ENCODE results near the gene ADRA2A. TPM values are rescaled to one million over a fixed set of nuclear protein-coding genes. Genes with fewer than 3 reads are reported as not detected.

Gene ADRA2A
- total RNA-seq, 1 experiment from 2014 or later = not detected

GRCh38 chr10:111079781-111080180 lies 3.0 kb downstream of the ADRA2A start:
- Histone ChIP-seq H2AFZ (no peak overlapping the region), H3K9me3 (ENCODE audit: insufficient read depth, low read depth) (no peaks in the 10 kb centered on the region), H3K4me2 (no peak overlapping the region), H3K79me2 (ENCODE audit: low read depth) (no peaks in the 10 kb centered on the region), H3K9me2 (ENCODE audit: insufficient read depth) (no peaks in the 10 kb centered on the region), H3K27me3 (ENCODE audit: insufficient read depth, low read depth) (0 out of 2 replicates have a peak, but pooled peaks cover 3% of the 10 kb centered on the region), H4K20me1 (ENCODE audit: insufficient read depth) (no peaks in the 10 kb centered on the region), H3K4me3 (no peak overlapping the region), H3K4me1 (replicated peaks; ENCODE audit: insufficient read depth) (no peaks in the 10 kb centered on the region), H3K27ac (no peak overlapping the region), H3F3A (ENCODE audit: insufficient read depth, low read depth) (no peaks in the 10 kb centered on the region), H3K36me3 (ENCODE audit: low read depth) (no peaks in the 10 kb centered on the region)
- intact Hi-C loops (cut with micrococcal nuclease; ENCODE audit: unreplicated experiment) = no loop called here
- POLR2A ChIA-PET (ENCODE audit: unreplicated experiment) = no interaction called here
- no peak for TF ChIP-seq CTCF (conservative IDR thresholded peaks at IDR 0.05)
- no peak for TF ChIP-seq EZH2 (IDR thresholded peaks at IDR 0.05; ENCODE audit: low read depth)
- CTCF ChIA-PET = no interaction called here
- BruUV-seq (replicated peaks) = no TSS peak
- DNase-seq = no peak

DNA sequence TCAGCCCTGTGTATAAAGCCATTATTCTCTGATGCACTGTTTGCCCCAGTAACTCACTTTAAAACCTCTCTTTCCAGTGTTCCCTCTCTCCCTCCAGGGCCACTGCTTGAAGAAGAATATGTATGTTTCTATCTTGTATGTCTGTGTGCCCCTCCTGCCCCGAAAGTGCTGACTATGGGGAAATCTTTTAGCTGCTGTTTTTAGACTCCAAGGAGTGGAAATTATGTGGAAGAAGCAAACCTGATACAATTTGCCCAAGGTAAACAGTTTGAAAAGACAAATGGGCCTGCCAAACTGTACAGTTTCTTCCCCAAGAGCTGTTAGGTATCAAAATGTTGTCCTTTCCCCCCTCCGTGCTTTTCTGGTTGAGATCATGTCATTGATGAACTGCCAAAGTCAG lies 3.4 kb downstream of the ADRA2A start:
- Histone ChIP-seq H3K9me2 (ENCODE audit: insufficient read depth) (no peaks in the 10 kb centered on the region), H3K4me2 (no peak overlapping the region), H4K20me1 (ENCODE audit: insufficient read depth) (no peaks in the 10 kb centered on the region), H3K4me1 (replicated peaks; ENCODE audit: insufficient read depth) (no peaks in the 10 kb centered on the region), H3K27ac (no peak overlapping the region), H3K79me2 (ENCODE audit: low read depth) (no peaks in the 10 kb centered on the region), H3F3A (ENCODE audit: insufficient read depth, low read depth) (no peaks in the 10 kb centered on the region), H3K4me3 (no peak overlapping the region), H3K36me3 (ENCODE audit: low read depth) (no peaks in the 10 kb centered on the region), H2AFZ (no peak overlapping the region), H3K9me3 (ENCODE audit: insufficient read depth, low read depth) (no peaks in the 10 kb centered on the region), H3K27me3 (ENCODE audit: insufficient read depth, low read depth) (0 out of 2 replicates have a peak, but pooled peaks cover 3% of the 10 kb centered on the region)
- intact Hi-C loops (cut with micrococcal nuclease; ENCODE audit: unreplicated experiment) = no loop called here
- ChIA-PET CTCF (no interaction called here), POLR2A (ENCODE audit: unreplicated experiment) (no interaction called here)
- no TSS peak for BruUV-seq (replicated peaks)
- TF ChIP-seq EZH2 (IDR thresholded peaks at IDR 0.05; ENCODE audit: low read depth) = no peak
- TF ChIP-seq CTCF (conservative IDR thresholded peaks at IDR 0.05) = no peak
- no peak for DNase-seq

- no peak overlapping the region for H3K4me2 ChIP-seq
- no peak overlapping the region for H3K27ac ChIP-seq
- intact Hi-C loops (cut with micrococcal nuclease; ENCODE audit: unreplicated experiment) = no loop called here
- TF ChIP-seq CTCF (conservative IDR thresholded peaks at IDR 0.05) (no peak), EZH2 (IDR thresholded peaks at IDR 0.05; ENCODE audit: low read depth) (no peak)
- no peaks in the 10 kb centered on the region for H3F3A ChIP-seq (ENCODE audit: insufficient read depth, low read depth)
- no TSS peak for BruUV-seq (replicated peaks)
- H4K20me1 ChIP-seq (ENCODE audit: insufficient read depth) = no peaks in the 10 kb centered on the region
- H3K36me3 ChIP-seq (ENCODE audit: low read depth) = no peaks in the 10 kb centered on the region
- no peaks in the 10 kb centered on the region for H3K27me3 ChIP-seq (ENCODE audit: insufficient read depth, low read depth)
- H3K4me3 ChIP-seq = no peak overlapping the region
- no peaks in the 10 kb centered on the region for H3K9me2 ChIP-seq (ENCODE audit: insufficient read depth)
- no peaks in the 10 kb centered on the region for H3K79me2 ChIP-seq (ENCODE audit: low read depth)
- no peak overlapping the region for H2AFZ ChIP-seq
- ChIA-PET POLR2A (ENCODE audit: unreplicated experiment) (no interaction called here), CTCF (no interaction called here)
- no peaks in the 10 kb centered on the region for H3K4me1 ChIP-seq (replicated peaks; ENCODE audit: insufficient read depth)
- no peaks in the 10 kb centered on the region for H3K9me3 ChIP-seq (ENCODE audit: insufficient read depth, low read depth)
- DNase-seq = no peak
These were observed 4.8 kb downstream of the ADRA2A start for GRCh38 chr10:111081595-111081994.

Measured in PC-9 (cell line).